Coronary artery (tissue), 2 donors: Measurements from ENCODE around the gene KCNG2.
A peak's percentile ranks its signal among the peaks of the same experiment; 100 is the strongest.

ENCODE experiments used
- DNase-seq: peaks from one replicate; pipeline ENCODE4 v3.0.0-alpha.2; 2017; ENCODE audit warnings: low spot score
- H3K27ac ChIP-seq, 2 donors: fragments of 200-600 bp; sonication (generic); one replicate each; pipeline ENCODE4 v1.5.1; 2016 to 2019
- H3K4me3 ChIP-seq: fragments of 200-600 bp; sonication (generic); 2 replicates; pipeline ENCODE4 v1.5.1; 2016; ENCODE audit warnings: mild to moderate bottlenecking, moderate library complexity
- CTCF ChIP-seq: fragments of 200-600 bp; sonication (generic); IDR thresholded peaks from one replicate; pipeline ENCODE4 v1.5.1; 2019; ENCODE audit warnings: antibody characterized with exemption

Gene KCNG2

DNA sequence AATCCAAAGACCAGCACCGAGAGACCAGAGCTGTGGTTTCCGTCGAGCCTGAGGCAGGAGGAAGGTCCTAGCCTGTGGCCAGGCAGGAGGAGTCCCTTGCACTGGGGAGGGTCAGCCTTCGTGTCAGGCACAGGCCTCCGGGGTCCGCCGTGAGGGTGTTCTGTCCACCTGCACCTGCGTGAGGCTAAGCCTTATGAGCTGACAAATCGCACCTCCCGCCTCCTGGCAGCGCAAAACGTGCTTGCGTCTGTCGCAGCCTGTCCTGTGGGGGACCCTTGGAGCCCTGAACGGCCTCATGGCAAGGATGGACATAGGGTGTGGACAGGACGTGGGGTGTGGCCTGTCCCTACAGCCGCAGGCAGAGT, 73.3 kb downstream of the KCNG2 start:
- no peak for TF ChIP-seq CTCF
- DNase-seq, result peak; percentile 38
- Histone ChIP-seq H3K4me3 (no peak overlapping the region), H3K27ac (no peak overlapping the region)

DNA sequence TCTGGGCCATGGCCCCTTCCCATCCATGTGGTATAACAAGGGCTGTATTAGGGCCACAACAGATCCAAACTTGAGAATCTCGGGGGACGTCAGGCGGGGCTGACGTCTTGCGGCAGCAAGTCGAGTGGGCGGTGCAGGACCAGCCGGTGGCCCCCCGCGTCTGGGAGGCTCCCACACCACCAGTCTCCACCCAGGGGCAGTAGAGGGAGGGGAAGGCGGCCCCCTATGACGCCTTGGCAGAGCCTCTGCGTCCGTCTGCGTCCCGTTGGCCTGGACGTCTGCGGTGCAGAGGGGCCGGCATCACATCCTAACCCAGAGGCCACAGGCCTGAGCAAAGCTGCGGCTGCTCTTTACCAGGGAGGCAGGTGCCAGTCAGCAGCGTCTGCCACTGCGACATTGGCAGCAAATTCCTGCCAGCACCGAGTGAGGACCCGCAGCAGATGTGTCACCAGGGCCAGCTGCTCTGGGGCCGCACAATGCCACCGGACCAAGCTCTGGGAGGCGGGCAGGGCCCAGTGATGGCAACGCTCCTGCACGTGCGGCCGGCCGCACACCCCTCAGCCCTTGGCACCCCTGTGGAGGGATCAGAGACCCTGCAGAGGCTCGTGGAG, 73.8 kb downstream of the KCNG2 start:
- no peak overlapping the region for H3K27ac ChIP-seq
- TF ChIP-seq CTCF, result no peak
- peak; percentile 50 for DNase-seq
- no peak overlapping the region for H3K4me3 ChIP-seq

DNA sequence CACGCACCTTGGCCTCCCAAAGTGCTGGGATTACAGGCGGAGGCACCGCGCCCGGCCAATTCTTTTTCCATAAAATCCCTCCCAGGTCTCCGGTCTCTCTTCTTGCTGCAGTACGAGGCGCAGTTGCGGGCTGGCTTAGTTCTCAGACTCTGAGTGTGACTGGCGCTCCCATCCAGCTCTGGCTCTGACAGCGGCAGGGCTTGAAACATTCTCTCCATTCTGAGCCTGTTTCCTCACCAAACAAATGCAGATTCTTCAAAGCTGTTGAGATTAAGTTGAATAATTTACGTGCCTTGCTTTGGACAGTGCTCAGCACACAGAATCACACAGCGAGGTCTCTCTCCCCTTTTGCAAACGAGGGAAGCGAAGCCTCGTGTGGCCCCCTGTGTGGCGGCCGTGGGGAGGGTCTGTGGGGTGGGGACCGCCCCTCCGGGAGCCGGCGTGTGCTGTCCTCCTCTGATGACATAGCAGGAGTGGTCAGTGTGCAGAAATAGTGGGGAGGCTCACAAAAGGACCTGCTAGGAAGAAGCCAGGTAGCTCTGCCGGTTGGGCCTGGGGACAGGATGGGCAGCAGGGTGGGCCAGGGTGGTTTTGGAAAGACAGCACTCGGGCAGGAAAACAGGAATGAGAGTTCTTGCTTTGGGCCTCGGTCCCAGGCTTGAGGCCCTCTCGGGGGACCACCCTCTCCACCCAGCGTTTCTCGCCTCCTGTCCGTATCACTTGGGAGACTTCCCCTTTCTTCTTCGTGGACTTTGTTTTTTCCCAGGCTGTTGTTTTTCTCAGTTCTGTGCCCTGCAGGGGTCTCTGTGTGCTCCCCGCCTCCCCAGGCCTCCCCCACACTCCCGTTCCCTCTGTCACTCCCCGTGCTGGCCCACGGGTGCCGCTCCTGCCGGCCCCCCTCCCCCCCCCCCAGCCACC, 75.0 kb downstream of the KCNG2 start:
- TF ChIP-seq CTCF, result no peak
- Histone ChIP-seq H3K4me3 (no peak overlapping the region), H3K27ac (no peak overlapping the region)
- peak; percentile 67 for DNase-seq

- Histone ChIP-seq H3K27ac (no peak overlapping the region), H3K4me3 (no peak overlapping the region)
- no peak for TF ChIP-seq CTCF
- peak; percentile 69 for DNase-seq
Observed at GRCh38 chr18:79873449-79874110, 75.8 kb downstream of the KCNG2 start.

GRCh38 chr18:79874553-79875530, 77.1 kb downstream of the KCNG2 start:
- TF ChIP-seq CTCF, result no peak
- Histone ChIP-seq H3K27ac (no peak overlapping the region), H3K4me3 (no peak overlapping the region)
- DNase-seq, result peak; percentile 58

DNA sequence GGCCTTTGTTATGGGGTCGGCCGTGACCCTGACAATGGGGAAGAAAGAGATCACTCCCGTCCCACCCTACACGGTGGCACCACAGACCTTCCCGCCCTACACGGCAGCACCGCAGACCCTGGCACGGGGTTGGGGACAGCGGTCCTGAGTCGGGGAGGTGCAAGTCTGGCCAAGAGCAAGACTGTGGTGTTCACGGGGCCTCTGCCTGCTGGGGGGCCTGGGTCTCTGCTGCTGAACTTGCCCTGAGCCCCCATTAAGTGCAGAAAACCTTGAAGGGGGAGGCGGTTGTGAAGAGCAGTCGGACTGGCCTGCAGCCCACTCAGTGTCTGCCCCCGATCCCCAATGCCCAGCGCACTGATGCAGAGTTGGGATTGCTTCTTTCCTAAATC, 77.8 kb downstream of the KCNG2 start:
- Histone ChIP-seq H3K4me3 (no peak overlapping the region), H3K27ac (no peak overlapping the region)
- no peak for TF ChIP-seq CTCF
- peak; percentile 41 for DNase-seq
